ENCODE measurements around the gene AGAP9. TPM values are rescaled to one million over a fixed set of nuclear protein-coding genes. Genes with fewer than 3 reads are reported as not detected.
"Not testable (repeated sequence)": the region's sequence is repeated elsewhere in the genome, so short reads cannot be mapped to it uniquely, and the experiment has no call there.

The AGAP9 gene
- 2.3 and 5.1 TPM in 2 replicates for total RNA-seq (2016; rRNA removed; fragmentation: Illumina TruSeq; extraction: Trizol)
- 4.4 and 5.3 TPM in 2 replicates for total RNA-seq (2016; cell fraction: cytosol; rRNA removed; fragmentation: Illumina TruSeq; extraction: Trizol; ENCODE audit: low read depth)
- total RNA-seq (2016; cell fraction: insoluble cytoplasmic fraction; rRNA removed; fragmentation: Illumina TruSeq; extraction: Trizol): 1.9 and 5.6 TPM in 2 replicates
- total RNA-seq (2016; cell fraction: membrane; rRNA removed; fragmentation: Illumina TruSeq; extraction: Trizol): 4.3 and 5.0 TPM in 2 replicates
- 7.7 TPM in 2 replicates for total RNA-seq (2016; cell fraction: nucleus; rRNA removed; fragmentation: Illumina TruSeq; extraction: Trizol)
- 12.0 TPM in 2 replicates for polyA plus RNA-seq (2011; rRNA removed)
- 2.7 and 3.2 TPM in 2 replicates for polyA plus RNA-seq (2011; cell fraction: cytosol; rRNA removed)
- 41.4 and 47.5 TPM in 2 replicates for polyA plus RNA-seq (2011; cell fraction: nucleus; rRNA removed)
- 6.1 and 6.3 TPM in 2 replicates for polyA plus RNA-seq (2012)
- polyA plus RNA-seq (2016; cell fraction: cytosol; fragmentation: Illumina TruSeq; extraction: Trizol; ENCODE audit: low read depth): 0.62 and 0.65 TPM in 2 replicates
- polyA plus RNA-seq (2016; cell fraction: insoluble cytoplasmic fraction; fragmentation: Illumina TruSeq; extraction: Trizol; ENCODE audit: low read depth): 2.5 and 2.7 TPM in 2 replicates
- 1.6 and 2.0 TPM in 2 replicates for polyA plus RNA-seq (2016; cell fraction: membrane; fragmentation: Illumina TruSeq; extraction: Trizol; ENCODE audit: low read depth)
- polyA plus RNA-seq (2016; cell fraction: nucleus; fragmentation: Illumina TruSeq; extraction: Trizol; ENCODE audit: insufficient read depth, low read depth): 44.3 and 47.1 TPM in 2 replicates
- polyA minus RNA-seq (2011; rRNA and poly(A)+ RNA removed; ENCODE audit: low replicate concordance): 4.2 and 8.1 TPM in 2 replicates
- polyA minus RNA-seq (2011; cell fraction: cytosol; rRNA and poly(A)+ RNA removed): 1.2 and 1.7 TPM in 2 replicates
- polyA minus RNA-seq (2011; cell fraction: nucleus; rRNA and poly(A)+ RNA removed): 14.2 and 16.0 TPM in 2 replicates
- percentile 62 among the genes with signal in this experiment for Bru-seq, nascent RNA
- percentile 66 among the genes with signal in this experiment for BruChase-seq, experiment 1, labeled RNA remaining after a 6-hour chase
- percentile 66 among the genes with signal in this experiment for BruChase-seq, experiment 2, labeled RNA remaining after a 2-hour chase
- long read RNA-seq, experiment 1: 0 reads
- long read RNA-seq, experiment 2: 0 reads

- H3K4me2 ChIP-seq (ENCODE audit: low read depth, low read length); H3K27ac ChIP-seq (ENCODE audit: extremely low read length, insufficient read depth, low read length); H2AFZ ChIP-seq (ENCODE audit: low read length); POLR2A ChIA-PET; FAIRE-seq; H3K79me2 ChIP-seq (ENCODE audit: insufficient read depth, low read length); ATAC-seq; intact Hi-C loops (cut with micrococcal nuclease; ENCODE audit: unreplicated experiment); H3K4me3 ChIP-seq (replicated peaks in 1 of 3; ENCODE audit: insufficient read depth in 1 of 3, low read depth in 2 of 3, low read length in 3 of 3); BruUV-seq (replicated peaks); H3K4me1 ChIP-seq (ENCODE audit: insufficient read depth, low read length); H3K27me3 ChIP-seq (ENCODE audit: control insufficient read depth in 1 of 2, insufficient read depth in 2 of 2, low read length in 2 of 2); DNase-seq (ENCODE audit: low spot score); H4K20me1 ChIP-seq (ENCODE audit: insufficient read depth, low read length); H3K36me3 ChIP-seq (replicated peaks in 1 of 2; ENCODE audit: control insufficient read depth in 1 of 2, insufficient read depth in 2 of 2, low read length in 2 of 2); in situ Hi-C loops (cut with HindIII; ENCODE audit: extremely low pct_ligation_motif_present, low pct_unique_long_range_greater_than_20kb); H3K9ac ChIP-seq (ENCODE audit: insufficient read depth, low read depth, low read length); H3K9me3 ChIP-seq (ENCODE audit: low read length); CTCF ChIA-PET (ENCODE audit: low intra/inter-chr PET ratio, low total read pairs): not testable (repeated sequence)
- WGBS (ENCODE audit: low lambda C conversion rate): no CpG with 5 or more reads among the region's 20 CpGs
Measured at GRCh38 chr10:47523475-47523874, at the start of gene AGAP9. Gene AGAP9, minus strand, starts transcription at chr10:47523638. Its CDS starts 112 bp downstream, at chr10:47523526.

GRCh38 chr10:47571138-47571912 is 47.9 kb upstream of the AGAP9 start:
- ATAC-seq; H3K27me3 ChIP-seq (ENCODE audit: control insufficient read depth in 1 of 2, insufficient read depth in 2 of 2, low read length in 2 of 2); H3K4me3 ChIP-seq (replicated peaks in 1 of 3; ENCODE audit: insufficient read depth in 1 of 3, low read depth in 2 of 3, low read length in 3 of 3); FAIRE-seq; H3K9ac ChIP-seq (ENCODE audit: insufficient read depth, low read depth, low read length); H3K36me3 ChIP-seq (replicated peaks in 1 of 2; ENCODE audit: control insufficient read depth in 1 of 2, insufficient read depth in 2 of 2, low read length in 2 of 2); H3K4me2 ChIP-seq (ENCODE audit: low read depth, low read length); BruUV-seq (replicated peaks); in situ Hi-C loops (cut with HindIII; ENCODE audit: extremely low pct_ligation_motif_present, low pct_unique_long_range_greater_than_20kb); CTCF ChIA-PET (ENCODE audit: low intra/inter-chr PET ratio, low total read pairs); H3K27ac ChIP-seq (ENCODE audit: extremely low read length, insufficient read depth, low read length); DNase-seq (ENCODE audit: low spot score); H4K20me1 ChIP-seq (ENCODE audit: insufficient read depth, low read length); H3K9me3 ChIP-seq (ENCODE audit: low read length); H3K4me1 ChIP-seq (ENCODE audit: insufficient read depth, low read length); intact Hi-C loops (cut with micrococcal nuclease; ENCODE audit: unreplicated experiment); POLR2A ChIA-PET; H3K79me2 ChIP-seq (ENCODE audit: insufficient read depth, low read length); H2AFZ ChIP-seq (ENCODE audit: low read length): not testable (repeated sequence)
- 25% methylated on average over 2 of the region's 9 CpGs for WGBS (ENCODE audit: low lambda C conversion rate)

GRCh38 chr10:47566757-47567156 is 43.3 kb upstream of the AGAP9 start:
- in situ Hi-C loops (cut with HindIII; ENCODE audit: extremely low pct_ligation_motif_present, low pct_unique_long_range_greater_than_20kb); intact Hi-C loops (cut with micrococcal nuclease; ENCODE audit: unreplicated experiment); H3K9me3 ChIP-seq (ENCODE audit: low read length); FAIRE-seq; H2AFZ ChIP-seq (ENCODE audit: low read length); DNase-seq (ENCODE audit: low spot score); H3K9ac ChIP-seq (ENCODE audit: insufficient read depth, low read depth, low read length); H3K27me3 ChIP-seq (ENCODE audit: control insufficient read depth in 1 of 2, insufficient read depth in 2 of 2, low read length in 2 of 2); CTCF ChIA-PET (ENCODE audit: low intra/inter-chr PET ratio, low total read pairs); H3K4me2 ChIP-seq (ENCODE audit: low read depth, low read length); H3K36me3 ChIP-seq (replicated peaks in 1 of 2; ENCODE audit: control insufficient read depth in 1 of 2, insufficient read depth in 2 of 2, low read length in 2 of 2); H3K79me2 ChIP-seq (ENCODE audit: insufficient read depth, low read length); H3K4me1 ChIP-seq (ENCODE audit: insufficient read depth, low read length); H3K27ac ChIP-seq (ENCODE audit: extremely low read length, insufficient read depth, low read length); H4K20me1 ChIP-seq (ENCODE audit: insufficient read depth, low read length); H3K4me3 ChIP-seq (replicated peaks in 1 of 3; ENCODE audit: insufficient read depth in 1 of 3, low read depth in 2 of 3, low read length in 3 of 3); POLR2A ChIA-PET; BruUV-seq (replicated peaks): not testable (repeated sequence)
- ATAC-seq: peak; percentile 45
- no CpG with 5 or more reads among the region's 7 CpGs for WGBS (ENCODE audit: low lambda C conversion rate)

All from HepG2 (cell line).